ENCODE data around the gene XPA. TPM values are rescaled to one million over a fixed set of nuclear protein-coding genes. Genes with fewer than 3 reads are reported as not detected.

The XPA gene
- total and polyA plus RNA-seq, 2 of the 13 experiments (the other 11 are each of a cell fraction or from before 2014, with no cell fraction given) = 2.3 to 15.2 TPM

DNA sequence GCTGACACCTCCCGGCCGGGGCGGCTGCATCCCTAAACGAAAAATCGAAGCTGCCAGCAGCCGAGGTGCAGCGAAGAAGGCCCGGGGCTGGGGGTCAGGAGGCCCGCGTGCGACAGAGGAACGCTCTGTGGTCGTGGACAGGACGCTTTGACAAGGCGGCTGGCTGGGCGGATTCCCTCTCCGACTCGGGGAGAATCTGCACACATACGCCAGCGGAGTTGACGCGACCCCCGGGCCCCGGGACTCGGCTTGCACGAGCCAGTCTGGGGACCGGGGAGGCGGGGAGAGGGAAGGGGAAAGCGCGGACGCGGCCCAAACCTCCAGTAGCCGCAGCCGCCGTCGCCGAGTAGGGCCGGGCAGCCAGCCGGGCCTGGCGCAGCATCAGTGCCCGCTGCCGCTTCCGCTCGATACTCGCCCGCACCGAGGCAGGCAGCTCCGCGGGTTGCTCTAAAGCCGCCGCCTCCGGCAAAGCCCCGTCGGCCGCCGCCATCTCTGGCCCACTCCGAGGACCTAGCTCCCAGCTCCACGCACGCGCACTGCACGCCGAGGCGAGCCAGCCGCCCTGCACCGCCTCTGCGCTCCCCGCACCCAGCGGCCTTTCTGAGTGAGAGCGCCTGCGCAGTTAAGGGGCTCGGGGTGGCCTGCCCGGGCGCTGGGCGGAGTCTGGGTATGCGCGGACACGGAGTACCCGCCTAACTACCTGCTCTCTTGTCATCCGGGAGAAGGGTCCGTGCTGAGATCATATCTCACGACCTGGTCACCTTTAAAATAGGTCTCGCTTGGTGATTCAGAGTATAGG lies at the start of gene XPA (continued):
- TF ChIP-seq, protein P1, sequence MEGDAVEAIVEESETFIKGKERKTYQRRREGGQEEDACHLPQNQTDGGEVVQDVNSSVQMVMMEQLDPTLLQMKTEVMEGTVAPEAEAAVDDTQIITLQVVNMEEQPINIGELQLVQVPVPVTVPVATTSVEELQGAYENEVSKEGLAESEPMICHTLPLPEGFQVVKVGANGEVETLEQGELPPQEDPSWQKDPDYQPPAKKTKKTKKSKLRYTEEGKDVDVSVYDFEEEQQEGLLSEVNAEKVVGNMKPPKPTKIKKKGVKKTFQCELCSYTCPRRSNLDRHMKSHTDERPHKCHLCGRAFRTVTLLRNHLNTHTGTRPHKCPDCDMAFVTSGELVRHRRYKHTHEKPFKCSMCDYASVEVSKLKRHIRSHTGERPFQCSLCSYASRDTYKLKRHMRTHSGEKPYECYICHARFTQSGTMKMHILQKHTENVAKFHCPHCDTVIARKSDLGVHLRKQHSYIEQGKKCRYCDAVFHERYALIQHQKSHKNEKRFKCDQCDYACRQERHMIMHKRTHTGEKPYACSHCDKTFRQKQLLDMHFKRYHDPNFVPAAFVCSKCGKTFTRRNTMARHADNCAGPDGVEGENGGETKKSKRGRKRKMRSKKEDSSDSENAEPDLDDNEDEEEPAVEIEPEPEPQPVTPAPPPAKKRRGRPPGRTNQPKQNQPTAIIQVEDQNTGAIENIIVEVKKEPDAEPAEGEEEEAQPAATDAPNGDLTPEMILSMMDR (CRISPR knock-in tag; IDR thresholded peaks at IDR 0.05) = no peak
- TF ChIP-seq, protein P2, sequence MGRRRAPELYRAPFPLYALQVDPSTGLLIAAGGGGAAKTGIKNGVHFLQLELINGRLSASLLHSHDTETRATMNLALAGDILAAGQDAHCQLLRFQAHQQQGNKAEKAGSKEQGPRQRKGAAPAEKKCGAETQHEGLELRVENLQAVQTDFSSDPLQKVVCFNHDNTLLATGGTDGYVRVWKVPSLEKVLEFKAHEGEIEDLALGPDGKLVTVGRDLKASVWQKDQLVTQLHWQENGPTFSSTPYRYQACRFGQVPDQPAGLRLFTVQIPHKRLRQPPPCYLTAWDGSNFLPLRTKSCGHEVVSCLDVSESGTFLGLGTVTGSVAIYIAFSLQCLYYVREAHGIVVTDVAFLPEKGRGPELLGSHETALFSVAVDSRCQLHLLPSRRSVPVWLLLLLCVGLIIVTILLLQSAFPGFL (CRISPR knock-in tag; IDR thresholded peaks at IDR 0.05) = no peak
- TF ChIP-seq ARNT (IDR thresholded peaks at IDR 0.05) = no peak
- TF ChIP-seq, protein P3, sequence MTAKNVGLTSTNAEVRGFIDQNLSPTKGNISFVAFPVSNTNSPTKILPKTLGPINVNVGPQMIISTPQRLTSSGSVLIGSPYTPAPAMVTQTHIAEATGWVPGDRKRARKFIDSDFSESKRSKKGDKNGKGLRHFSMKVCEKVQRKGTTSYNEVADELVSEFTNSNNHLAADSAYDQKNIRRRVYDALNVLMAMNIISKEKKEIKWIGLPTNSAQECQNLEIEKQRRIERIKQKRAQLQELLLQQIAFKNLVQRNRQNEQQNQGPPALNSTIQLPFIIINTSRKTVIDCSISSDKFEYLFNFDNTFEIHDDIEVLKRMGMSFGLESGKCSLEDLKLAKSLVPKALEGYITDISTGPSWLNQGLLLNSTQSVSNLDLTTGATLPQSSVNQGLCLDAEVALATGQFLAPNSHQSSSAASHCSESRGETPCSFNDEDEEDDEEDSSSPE (CRISPR knock-in tag; IDR thresholded peaks at IDR 0.05) = peak; percentile 36; the same call in 1 of the 2 replicates
- TF ChIP-seq, protein P4, sequence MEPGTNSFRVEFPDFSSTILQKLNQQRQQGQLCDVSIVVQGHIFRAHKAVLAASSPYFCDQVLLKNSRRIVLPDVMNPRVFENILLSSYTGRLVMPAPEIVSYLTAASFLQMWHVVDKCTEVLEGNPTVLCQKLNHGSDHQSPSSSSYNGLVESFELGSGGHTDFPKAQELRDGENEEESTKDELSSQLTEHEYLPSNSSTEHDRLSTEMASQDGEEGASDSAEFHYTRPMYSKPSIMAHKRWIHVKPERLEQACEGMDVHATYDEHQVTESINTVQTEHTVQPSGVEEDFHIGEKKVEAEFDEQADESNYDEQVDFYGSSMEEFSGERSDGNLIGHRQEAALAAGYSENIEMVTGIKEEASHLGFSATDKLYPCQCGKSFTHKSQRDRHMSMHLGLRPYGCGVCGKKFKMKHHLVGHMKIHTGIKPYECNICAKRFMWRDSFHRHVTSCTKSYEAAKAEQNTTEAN (CRISPR knock-in tag; conservative IDR thresholded peaks at IDR 0.05) = no peak
- peak; percentile 69; the same call in 1 of the 2 replicates for TF ChIP-seq ZNF816 (CRISPR knock-in tag; IDR thresholded peaks at IDR 0.05; ENCODE audit: borderline replicate concordance)
- no peak for TF ChIP-seq FIP1L1 (IDR thresholded peaks at IDR 0.05; ENCODE audit: borderline replicate concordance, insufficient read depth, low read depth, low read length)
- TF ChIP-seq, protein P5, sequence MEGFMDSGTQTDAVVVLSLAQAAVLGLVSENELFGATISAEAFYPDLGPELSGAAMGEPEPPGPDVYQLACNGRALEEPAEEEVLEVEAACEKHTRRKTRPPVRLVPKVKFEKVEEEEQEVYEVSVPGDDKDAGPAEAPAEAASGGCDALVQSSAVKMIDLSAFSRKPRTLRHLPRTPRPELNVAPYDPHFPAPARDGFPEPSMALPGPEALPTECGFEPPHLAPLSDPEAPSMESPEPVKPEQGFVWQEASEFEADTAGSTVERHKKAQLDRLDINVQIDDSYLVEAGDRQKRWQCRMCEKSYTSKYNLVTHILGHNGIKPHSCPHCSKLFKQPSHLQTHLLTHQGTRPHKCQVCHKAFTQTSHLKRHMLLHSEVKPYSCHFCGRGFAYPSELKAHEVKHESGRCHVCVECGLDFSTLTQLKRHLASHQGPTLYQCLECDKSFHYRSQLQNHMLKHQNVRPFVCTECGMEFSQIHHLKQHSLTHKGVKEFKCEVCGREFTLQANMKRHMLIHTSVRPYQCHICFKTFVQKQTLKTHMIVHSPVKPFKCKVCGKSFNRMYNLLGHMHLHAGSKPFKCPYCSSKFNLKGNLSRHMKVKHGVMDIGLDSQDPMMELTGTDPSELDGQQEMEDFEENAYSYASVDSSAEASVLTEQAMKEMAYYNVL (CRISPR knock-in tag; IDR thresholded peaks at IDR 0.05; ENCODE audit: borderline replicate concordance) = no peak; the same call in 1 of the 2 replicates
- peak; percentile 84 for TF ChIP-seq KDM2A (CRISPR knock-in tag; IDR thresholded peaks at IDR 0.05; ENCODE audit: borderline replicate concordance, low read depth)
- TF ChIP-seq, protein P6, sequence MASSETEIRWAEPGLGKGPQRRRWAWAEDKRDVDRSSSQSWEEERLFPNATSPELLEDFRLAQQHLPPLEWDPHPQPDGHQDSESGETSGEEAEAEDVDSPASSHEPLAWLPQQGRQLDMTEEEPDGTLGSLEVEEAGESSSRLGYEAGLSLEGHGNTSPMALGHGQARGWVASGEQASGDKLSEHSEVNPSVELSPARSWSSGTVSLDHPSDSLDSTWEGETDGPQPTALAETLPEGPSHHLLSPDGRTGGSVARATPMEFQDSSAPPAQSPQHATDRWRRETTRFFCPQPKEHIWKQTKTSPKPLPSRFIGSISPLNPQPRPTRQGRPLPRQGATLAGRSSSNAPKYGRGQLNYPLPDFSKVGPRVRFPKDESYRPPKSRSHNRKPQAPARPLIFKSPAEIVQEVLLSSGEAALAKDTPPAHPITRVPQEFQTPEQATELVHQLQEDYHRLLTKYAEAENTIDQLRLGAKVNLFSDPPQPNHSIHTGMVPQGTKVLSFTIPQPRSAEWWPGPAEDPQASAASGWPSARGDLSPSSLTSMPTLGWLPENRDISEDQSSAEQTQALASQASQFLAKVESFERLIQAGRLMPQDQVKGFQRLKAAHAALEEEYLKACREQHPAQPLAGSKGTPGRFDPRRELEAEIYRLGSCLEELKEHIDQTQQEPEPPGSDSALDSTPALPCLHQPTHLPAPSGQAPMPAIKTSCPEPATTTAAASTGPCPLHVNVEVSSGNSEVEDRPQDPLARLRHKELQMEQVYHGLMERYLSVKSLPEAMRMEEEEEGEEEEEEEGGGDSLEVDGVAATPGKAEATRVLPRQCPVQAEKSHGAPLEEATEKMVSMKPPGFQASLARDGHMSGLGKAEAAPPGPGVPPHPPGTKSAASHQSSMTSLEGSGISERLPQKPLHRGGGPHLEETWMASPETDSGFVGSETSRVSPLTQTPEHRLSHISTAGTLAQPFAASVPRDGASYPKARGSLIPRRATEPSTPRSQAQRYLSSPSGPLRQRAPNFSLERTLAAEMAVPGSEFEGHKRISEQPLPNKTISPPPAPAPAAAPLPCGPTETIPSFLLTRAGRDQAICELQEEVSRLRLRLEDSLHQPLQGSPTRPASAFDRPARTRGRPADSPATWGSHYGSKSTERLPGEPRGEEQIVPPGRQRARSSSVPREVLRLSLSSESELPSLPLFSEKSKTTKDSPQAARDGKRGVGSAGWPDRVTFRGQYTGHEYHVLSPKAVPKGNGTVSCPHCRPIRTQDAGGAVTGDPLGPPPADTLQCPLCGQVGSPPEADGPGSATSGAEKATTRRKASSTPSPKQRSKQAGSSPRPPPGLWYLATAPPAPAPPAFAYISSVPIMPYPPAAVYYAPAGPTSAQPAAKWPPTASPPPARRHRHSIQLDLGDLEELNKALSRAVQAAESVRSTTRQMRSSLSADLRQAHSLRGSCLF (CRISPR knock-in tag; IDR thresholded peaks at IDR 0.05; ENCODE audit: borderline replicate concordance) = no peak

Data from HepG2 (cell line).